Subcutaneous abdominal adipose tissue (tissue), 5 donors: ENCODE results near the gene PAK1IP1.
"Not testable (repeated sequence)": the region's sequence is repeated elsewhere in the genome, so short reads cannot be mapped to it uniquely, and the experiment has no call there.

ENCODE experiments used
- H3K27ac ChIP-seq: one replicate; pipeline ENCODE4 v1.7.0; 2013; ENCODE audit warnings: low read depth, mild to moderate bottlenecking, inconsistent platforms, low read length, moderate library complexity
- H3K27me3 ChIP-seq, 5 donors: one replicate each; pipeline ENCODE4 v1.7.0; 2013; ENCODE audit warnings: low read length in 5 of 5, inconsistent platforms in 1 of 5; ENCODE audit not compliant: control insufficient read depth in 5 of 5, insufficient read depth in 4 of 5
- H3K36me3 ChIP-seq, 5 donors: one replicate each; pipeline ENCODE4 v1.7.0; 2013; ENCODE audit warnings: low read length in 5 of 5; ENCODE audit not compliant: control insufficient read depth in 5 of 5, insufficient read depth in 5 of 5
- H3K4me1 ChIP-seq, 5 donors: one replicate each; pipeline ENCODE4 v1.7.0; 2013; ENCODE audit warnings: low read length in 5 of 5, mild to moderate bottlenecking in 3 of 5, moderate library complexity in 1 of 5; ENCODE audit not compliant: control insufficient read depth in 5 of 5, insufficient read depth in 5 of 5
- H3K4me3 ChIP-seq, 5 donors: one replicate each; pipeline ENCODE4 v1.7.0; 2013; ENCODE audit warnings: low read length in 5 of 5, low read depth in 1 of 5
- H3K9ac ChIP-seq, 5 donors: one replicate each; pipeline ENCODE4 v1.7.0; 2013; ENCODE audit warnings: low read length in 5 of 5, mild to moderate bottlenecking in 4 of 5, moderate library complexity in 3 of 5
- H3K9me3 ChIP-seq, 5 donors: one replicate each; pipeline ENCODE4 v1.7.0; 2013; ENCODE audit warnings: low read length in 5 of 5; ENCODE audit not compliant: control insufficient read depth in 5 of 5
- donor health status: healthy.
- donor health status: healthy.
- donor health status: healthy.
- donor health status: healthy.
- donor health status: healthy.

PAK1IP1 gene

DNA sequence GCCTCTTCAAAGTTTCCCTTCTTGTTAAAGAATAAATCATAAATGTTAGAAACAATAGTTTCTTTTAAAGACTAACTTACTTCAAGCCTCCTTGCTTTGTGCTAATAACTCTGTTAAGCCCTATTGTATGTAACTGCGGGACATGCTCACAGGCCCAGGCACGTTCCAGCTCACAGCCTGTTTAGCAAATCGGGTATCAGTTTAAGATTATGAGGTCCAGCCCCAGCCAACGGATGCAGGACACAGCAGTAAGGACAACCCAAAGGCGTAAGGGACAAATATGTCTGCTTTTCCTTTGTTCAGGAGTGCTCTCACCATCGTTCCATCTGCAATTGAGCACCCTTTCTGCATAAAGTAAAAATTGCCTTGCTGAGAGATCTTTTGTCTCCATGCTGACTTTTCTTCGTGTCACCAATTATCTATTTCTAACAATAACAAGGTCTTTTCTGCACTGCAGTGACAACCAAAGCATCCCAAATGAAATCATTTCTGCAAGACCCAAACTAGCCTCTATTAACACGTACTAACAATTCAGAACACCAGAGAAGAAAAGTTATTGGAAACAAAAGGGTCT is 1.7 kb upstream of the PAK1IP1 start:
- Histone ChIP-seq H3K4me3 (peak overlapping the region; percentile 88 to 100 (median 99)), H3K36me3 (peaks cover 0 to 5% (median 3%) of the 10 kb centered on the region in 5 donors), H3K9me3 (no peaks in the 10 kb centered on the region), H3K4me1 (peaks cover 2 to 34% (median 29%) of the 10 kb centered on the region in 5 donors), H3K27ac (no peak overlapping the region), H3K9ac (peak overlapping the region in 1 of 5 donors; percentile 99), H3K27me3 (no peaks in the 10 kb centered on the region)

DNA sequence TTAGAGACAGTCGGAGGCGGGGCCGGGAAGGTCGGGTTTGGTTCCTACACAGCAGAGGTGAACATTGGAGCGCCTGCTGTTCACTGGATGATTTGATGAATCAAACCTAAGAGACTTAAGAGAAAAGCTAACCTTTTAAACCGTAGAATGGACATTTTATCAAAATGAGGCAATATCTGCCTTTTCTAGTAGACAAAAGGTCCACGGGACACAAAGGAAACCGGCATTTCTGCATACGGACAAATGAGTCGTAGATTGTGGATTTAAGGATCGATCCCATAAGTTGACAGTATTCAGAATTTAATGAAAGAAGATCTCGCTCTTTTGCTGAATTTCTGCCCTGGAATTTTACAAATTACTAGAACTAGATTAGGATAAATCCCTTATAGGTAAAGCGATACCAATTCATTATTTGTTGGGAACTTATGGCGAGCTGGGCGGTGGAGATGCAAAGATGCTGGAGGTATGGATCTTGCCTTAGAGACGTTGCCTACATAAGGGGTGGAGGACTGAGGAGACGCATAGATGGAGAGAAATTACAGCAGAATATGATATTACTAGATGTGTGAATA is 400 bp downstream of the PAK1IP1 start:
- peak overlapping the region; percentile 88 to 100 (median 99) for H3K4me3 ChIP-seq
- no peaks in the 10 kb centered on the region for H3K27me3 ChIP-seq
- H3K4me1 ChIP-seq = peaks cover 4 to 43% (median 33%) of the 10 kb centered on the region in 5 donors
- H3K9me3 ChIP-seq = no peaks in the 10 kb centered on the region
- peak overlapping the region; percentile 98 for H3K27ac ChIP-seq
- H3K36me3 ChIP-seq = peaks cover 8 to 21% (median 13%) of the 10 kb centered on the region in 5 donors
- peak overlapping the region; percentile 92 to 99 (median 98) for H3K9ac ChIP-seq

DNA sequence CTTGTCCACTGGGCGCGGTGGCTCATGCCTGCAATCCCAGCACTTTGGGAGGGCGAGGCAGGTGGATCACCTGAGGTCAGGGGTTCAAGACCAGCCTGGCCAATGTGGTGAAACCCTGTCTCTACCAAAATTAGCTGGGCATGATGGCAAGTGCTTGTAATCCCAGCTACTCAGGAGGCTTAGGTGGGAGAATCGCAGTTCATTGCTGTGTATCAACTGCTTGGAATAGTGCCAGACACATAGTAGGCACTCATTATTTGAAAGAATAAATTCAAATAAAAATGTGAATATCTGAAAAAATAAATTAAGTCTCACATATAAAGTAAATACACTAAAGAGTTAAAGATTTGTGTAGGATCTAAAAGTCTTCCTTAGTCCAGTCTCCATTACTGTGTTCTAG is 1.9 kb downstream of the PAK1IP1 start:
- H3K27ac ChIP-seq = no peak overlapping the region
- peaks cover 4 to 43% (median 33%) of the 10 kb centered on the region in 5 donors for H3K4me1 ChIP-seq
- H3K9me3 ChIP-seq = no peaks in the 10 kb centered on the region
- no peaks in the 10 kb centered on the region for H3K27me3 ChIP-seq
- no peak overlapping the region for H3K4me3 ChIP-seq
- no peak overlapping the region for H3K9ac ChIP-seq
- H3K36me3 ChIP-seq = peaks cover 16 to 30% (median 22%) of the 10 kb centered on the region in 5 donors

DNA sequence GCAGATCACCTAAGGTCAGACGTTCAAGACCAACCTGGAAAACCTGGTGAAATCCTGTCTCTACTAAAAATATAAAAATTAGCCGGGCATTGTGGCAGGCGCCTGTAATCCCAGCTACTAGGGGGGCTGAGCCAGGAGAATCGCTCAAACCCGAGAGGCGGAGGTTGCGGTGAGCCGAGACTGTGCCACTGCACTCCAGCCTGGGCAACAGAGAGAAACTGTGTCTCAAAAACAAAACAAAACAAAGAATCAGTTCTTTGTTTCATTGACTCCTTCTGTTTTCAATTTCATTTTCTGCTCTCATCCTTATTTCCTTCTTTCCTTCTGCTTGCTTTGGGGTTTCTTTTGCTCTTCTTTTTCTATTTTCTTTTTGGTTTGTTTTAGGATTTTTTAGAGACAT is 19.2 kb downstream of the PAK1IP1 start:
- no peaks in the 10 kb centered on the region for H3K27me3 ChIP-seq
- H3K4me3 ChIP-seq = no peak overlapping the region
- peaks cover 8 to 13% (median 10%) of the 10 kb centered on the region in 5 donors for H3K36me3 ChIP-seq
- no peak overlapping the region for H3K9ac ChIP-seq
- H3K27ac ChIP-seq = no peak overlapping the region
- peaks cover 0 to 3% (median 0%) of the 10 kb centered on the region in 5 donors for H3K9me3 ChIP-seq
- no peaks in the 10 kb centered on the region for H3K4me1 ChIP-seq

DNA sequence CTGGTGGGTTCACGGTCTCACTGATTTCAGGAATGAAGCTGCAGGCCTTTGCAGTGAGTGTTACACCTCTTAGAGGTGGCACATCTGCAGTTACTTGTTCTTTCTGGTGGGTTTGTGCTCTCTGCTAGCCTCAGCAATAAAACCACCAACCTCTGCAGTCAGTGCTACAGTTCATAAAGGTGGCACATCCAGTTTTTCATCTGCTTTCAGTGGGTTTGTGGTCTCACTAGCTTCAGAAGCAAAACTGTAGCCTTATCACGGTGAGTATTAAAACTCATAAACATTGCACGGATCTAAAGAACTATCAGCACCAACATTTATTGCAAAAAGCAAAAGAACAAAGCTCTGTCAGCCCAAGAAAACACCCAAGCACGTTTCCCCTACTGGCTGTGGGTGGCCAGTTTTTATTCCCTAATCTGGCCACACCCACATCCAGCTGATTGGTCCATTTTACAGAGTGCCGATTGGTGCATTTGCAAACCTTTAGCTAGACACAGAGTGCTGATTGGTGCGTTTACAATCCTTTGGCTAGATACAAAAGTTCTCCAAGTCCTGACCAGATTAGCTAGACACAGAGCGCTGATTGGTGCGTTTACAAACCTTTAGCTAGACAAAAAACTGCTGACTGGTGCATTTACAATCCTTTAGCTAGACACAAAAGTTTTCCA is 24.7 kb downstream of the PAK1IP1 start:
- Histone ChIP-seq H3K36me3 (no peaks in the 10 kb centered on the region), H3K9me3 (peaks cover 0 to 3% (median 0%) of the 10 kb centered on the region in 5 donors), H3K4me1 (peaks cover 4 to 31% (median 25%) of the 10 kb centered on the region in 5 donors), H3K27ac (no peak overlapping the region), H3K27me3 (no peaks in the 10 kb centered on the region), H3K9ac (peak overlapping the region in 1 of 5 donors; percentile 50), H3K4me3 (peak overlapping the region; percentile 2 to 81 (median 68))

DNA sequence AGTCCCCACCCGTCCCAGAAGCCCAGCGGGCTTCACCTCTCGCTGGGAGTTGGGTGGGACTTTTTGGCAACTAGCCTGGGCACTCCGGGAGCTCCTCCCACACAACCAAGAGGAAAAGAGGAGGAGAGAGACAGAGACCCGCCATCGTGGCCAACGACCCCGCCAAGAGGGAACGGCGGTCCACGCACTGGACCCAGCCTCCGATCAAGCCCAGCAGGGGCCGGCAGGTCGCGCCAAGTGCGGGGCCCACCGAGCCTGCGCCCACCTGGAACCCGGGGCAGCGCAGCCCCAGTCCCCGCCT is 25.1 kb downstream of the PAK1IP1 start:
- peak overlapping the region in 4 of 5 donors; percentile 49 to 59 (median 54) for H3K9ac ChIP-seq
- H3K27me3 ChIP-seq = no peaks in the 10 kb centered on the region
- H3K4me3 ChIP-seq = peak overlapping the region; percentile 2 to 81 (median 68)
- H3K27ac ChIP-seq = peak overlapping the region; percentile 30
- peaks cover 0 to 3% (median 0%) of the 10 kb centered on the region in 5 donors for H3K9me3 ChIP-seq
- H3K4me1 ChIP-seq = peaks cover 4 to 36% (median 30%) of the 10 kb centered on the region in 5 donors
- peaks cover 0 to 4% (median 0%) of the 10 kb centered on the region in 5 donors for H3K36me3 ChIP-seq

DNA sequence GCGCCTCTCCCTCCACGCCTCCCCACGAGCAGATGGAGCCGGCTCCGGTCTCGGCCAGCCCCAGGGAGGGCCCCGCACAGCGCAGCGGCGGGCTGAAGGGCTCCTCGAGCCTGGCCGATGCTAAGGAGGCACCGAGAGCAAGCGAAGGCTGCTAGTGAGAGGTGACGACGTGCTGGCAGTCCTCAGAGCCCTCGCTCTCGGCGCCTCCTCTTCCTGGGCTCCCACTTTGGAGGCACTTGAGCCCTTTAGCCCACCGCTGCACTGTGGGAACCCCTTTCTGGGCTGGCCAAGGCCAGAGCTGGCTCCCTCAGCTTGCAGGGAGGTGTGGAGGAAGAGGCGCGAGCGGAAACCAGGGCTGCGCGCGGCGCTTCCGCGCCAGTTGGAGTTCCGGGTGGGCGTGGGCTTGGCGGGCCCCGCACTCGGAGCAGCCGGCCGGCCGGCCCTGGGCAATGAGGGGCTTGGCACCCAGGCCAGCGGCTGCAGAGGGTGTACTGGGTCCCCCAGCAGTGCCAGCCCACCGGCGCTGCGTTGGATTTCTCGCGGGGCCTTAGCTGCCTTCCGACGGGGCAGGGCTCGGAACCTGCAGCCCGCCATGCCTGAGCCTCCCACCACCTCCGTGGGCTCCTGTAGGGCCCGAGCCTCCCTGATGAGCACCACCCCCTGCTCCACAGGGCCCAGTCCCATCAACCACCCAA is 25.6 kb downstream of the PAK1IP1 start:
- H3K4me3 ChIP-seq = peak overlapping the region; percentile 54 to 81 (median 68)

DNA sequence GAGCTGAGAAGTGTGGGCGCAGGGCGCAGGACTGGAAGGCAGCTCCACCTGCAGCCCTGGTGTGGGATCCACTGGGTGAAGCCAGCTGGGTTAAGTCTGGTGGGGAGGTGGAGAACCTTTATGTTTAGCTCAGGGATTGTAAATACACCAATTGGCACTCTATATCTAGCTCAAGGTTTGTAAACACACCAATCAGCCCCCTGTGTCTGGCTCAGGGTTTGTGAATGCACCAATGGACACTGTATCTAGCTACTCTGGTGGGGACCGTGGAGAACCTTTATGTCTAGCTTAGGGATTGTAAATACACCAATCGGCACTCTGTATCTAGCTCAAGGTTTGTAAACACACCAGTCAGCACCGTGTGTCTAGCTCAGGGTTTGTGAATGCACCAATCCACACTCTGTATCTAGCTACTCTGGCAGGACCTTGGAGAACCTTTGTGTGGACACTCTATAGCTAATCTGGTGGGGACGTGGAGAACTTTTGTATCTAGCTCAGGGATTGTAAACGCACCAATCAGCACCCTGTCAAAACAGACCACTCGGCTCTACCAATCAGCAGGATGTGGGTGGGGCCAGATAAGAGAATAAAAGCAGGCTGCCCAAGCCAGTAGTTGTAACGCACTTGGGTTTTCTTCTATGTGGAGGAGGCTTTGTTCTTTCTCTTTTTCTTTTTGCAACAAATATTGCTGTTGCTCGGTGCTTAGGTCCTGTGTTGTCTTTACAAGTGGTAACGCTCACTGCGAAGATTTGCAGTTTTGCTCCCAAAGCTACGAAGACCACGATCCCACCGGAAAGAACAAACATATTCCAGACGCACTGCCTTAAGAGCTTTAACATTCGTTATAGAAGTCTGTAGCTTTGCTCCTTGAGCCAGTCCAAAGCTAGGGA is 26.4 kb downstream of the PAK1IP1 start:
- not testable (repeated sequence) for H3K9me3 ChIP-seq, H3K27me3 ChIP-seq
- Histone ChIP-seq H3K27ac (peak overlapping the region; percentile 30), H3K36me3 (peaks cover 0 to 16% (median 6%) of the 10 kb centered on the region in 5 donors), H3K9ac (peak overlapping the region in 2 of 5 donors; percentile 41 to 50), H3K4me1 (peaks cover 4 to 40% (median 33%) of the 10 kb centered on the region in 5 donors), H3K4me3 (peak overlapping the region; percentile 22 to 81 (median 68))

More for the DNA sequence above, 25.6 kb downstream of the PAK1IP1 start:
- H3K27ac ChIP-seq = peak overlapping the region; percentile 30
- peaks cover 0 to 8% (median 0%) of the 10 kb centered on the region in 5 donors for H3K36me3 ChIP-seq
- H3K4me1 ChIP-seq = peaks cover 4 to 40% (median 33%) of the 10 kb centered on the region in 5 donors
- H3K9me3 ChIP-seq = peaks cover 0 to 3% (median 0%) of the 10 kb centered on the region in 5 donors
- peak overlapping the region in 4 of 5 donors; percentile 49 to 59 (median 54) for H3K9ac ChIP-seq
- no peaks in the 10 kb centered on the region for H3K27me3 ChIP-seq
